ENCODE measurements around the gene GNG12.

GNG12 gene

DNA sequence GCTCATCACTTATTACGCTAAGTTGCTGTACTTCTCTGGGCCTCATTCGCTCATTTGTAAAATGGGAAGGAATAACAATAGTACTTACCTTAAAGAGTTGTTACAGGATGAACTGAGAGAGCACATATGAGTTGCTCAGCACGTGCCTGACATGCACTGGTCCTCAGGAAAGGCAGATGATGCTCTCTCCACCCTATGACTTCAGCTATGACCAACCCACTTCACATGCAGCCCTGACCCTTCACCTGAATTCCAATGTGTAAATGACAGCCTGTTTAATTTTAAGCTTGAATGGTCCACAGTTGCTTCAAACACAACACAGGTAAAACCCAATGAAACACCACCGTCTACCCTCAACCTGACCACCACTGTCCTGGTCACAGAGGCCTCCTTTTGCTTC, 115.4 kb downstream of the GNG12 start:
- no peak for DNase-seq
- intact Hi-C loops (cut with DNase I), result no loop called here

DNA sequence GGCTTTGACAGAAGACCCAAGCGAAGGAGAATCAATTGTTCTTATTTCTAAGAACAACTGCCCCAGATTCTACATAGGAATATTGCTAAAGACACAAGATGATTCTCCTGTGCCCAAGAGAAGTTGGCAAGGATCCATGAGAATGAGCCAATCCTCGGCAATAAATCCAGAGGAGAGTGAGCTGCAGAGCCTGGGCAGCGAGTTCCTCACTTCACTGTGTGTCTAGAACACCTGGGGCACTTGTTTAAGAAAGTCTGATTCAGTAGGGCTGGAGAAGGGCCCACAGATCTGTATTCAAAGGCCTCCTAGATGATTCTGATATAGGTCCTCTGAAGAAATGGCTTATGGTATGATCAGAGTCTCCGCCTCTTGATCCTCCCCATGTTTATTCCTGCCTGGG, 116.5 kb downstream of the GNG12 start:
- no peak for DNase-seq
- intact Hi-C loops (cut with DNase I), result no loop called here

DNA sequence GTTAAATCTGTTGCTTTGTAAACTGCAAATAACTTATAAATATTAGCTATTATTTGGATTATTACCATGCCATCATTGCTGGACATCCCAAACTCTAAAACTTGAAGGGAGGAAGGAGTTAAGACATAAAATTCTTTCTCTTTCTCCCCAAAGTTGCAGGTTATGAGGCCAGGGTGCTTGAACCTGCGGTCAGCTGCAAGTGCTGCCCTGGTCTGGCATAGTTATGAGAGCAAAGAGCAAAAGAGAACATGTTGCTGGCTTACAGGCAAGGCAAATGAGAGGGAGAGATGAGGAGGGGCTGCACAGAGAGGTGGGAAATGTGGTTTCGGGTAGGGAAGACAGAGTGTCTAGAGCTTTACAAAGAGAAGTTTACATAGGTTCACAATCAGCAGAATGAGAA, 117.4 kb downstream of the GNG12 start:
- no peak for DNase-seq
- intact Hi-C loops (cut with DNase I), result no loop called here

DNA sequence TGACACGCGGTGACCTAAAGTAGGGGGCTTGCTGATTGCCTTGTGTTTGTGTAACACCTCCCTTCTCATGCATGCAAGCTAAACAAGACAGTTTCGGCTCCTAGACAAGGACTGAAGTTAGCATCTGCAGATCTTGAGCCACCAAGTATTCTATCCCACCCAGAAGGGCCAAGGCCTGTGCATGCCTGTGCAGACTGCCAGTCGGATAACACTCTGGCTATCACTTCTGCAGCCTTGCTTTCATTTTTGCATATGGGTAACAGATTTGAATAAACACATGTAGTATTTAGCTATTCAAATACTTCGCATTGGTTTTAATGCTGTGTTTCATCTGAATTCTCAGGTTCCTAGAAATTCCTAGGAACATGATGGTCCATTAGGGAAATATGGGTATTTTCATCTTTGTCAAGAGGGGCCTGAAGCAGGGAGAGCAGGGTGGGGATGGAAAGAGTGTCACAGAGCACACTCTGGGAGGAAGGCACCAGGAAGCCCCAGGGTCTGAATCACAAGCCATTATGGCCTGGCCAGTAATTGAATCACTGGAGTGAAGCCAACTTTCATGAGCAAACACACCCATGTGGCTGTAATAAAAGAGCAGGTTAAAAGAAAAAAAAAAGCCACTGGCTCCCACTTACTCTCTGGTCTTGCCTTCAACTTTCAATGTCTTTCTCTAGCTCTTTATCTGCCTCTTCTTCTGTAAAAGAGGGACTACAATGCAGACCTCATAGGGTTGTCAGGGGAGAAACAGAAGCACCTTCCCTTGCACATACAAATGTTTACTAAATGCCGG, 120.0 kb downstream of the GNG12 start:
- intact Hi-C loops (cut with DNase I), result no loop called here
- no peak for DNase-seq

DNA sequence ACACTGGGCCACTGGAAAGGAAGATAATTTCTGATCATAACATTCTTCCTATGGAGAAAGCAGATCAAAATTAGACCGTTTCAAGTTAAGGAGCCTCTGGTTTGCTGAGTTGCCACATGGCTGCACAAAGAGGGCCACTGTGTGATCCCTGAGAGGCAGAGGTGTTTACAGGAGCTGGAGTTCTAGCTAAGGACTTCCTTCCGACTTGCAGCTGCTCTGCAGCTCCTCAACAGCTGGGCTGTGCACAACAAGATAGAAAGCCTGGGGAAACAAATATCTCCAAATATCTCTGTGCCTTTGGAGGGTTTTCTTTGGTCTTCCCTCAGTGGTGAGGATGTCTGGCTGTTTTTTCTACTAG, 121.4 kb downstream of the GNG12 start:
- DNase-seq, result no peak
- intact Hi-C loops (cut with DNase I), result no loop called here

DNA sequence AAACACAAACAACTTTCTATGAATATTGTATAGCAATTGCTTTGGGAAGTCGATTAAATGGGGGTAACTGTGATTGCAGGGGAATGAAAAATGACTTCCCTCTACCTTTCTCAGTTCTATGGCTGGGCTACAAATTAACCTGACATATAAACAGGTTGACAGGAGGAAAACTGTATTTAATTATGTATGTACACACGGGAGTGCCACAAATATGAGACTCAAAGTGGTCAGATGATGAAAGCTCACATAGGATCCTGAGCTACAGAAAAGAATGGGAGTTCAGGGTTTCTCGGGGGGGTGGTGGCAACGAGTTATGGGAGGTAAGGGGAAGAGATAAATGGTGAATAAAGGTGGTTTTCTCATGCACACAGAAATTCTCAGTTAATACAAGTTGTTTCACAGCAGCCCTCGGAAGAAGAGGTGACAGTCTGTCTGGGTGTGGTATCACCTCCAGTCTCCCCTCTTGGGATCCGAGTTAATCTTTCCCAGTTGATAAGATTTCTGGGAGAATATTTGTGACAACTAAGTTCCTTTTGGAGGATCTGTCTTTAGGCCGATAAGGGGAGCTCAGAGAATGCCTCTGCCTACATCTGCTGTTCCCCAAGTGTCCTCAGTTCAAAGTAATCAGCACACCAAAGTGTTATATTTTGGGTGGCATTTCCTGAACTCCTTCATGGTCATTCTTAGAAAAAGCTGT, 122.0 kb downstream of the GNG12 start:
- no peak for DNase-seq
- intact Hi-C loops (cut with DNase I), result no loop called here

DNA sequence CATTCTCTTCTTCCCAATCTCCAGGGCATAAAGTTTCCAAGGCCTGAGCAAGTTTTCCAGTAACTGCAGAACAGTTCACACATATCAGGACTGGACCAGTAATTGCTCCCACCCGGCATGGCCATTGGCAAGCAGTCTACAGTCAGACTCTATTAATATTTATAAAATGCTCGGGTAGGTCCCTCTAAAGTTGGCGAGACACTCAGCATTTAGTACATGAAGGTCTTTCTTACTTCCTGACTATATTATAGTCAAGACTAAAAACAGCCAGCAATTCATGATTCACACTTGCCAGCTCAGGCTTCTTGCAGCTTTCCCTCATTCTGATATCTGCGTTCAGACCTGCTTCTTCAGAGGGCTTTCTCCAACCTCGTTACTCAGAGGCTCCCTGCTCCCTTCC, 122.8 kb downstream of the GNG12 start:
- intact Hi-C loops (cut with DNase I), result no loop called here
- no peak for DNase-seq

DNA sequence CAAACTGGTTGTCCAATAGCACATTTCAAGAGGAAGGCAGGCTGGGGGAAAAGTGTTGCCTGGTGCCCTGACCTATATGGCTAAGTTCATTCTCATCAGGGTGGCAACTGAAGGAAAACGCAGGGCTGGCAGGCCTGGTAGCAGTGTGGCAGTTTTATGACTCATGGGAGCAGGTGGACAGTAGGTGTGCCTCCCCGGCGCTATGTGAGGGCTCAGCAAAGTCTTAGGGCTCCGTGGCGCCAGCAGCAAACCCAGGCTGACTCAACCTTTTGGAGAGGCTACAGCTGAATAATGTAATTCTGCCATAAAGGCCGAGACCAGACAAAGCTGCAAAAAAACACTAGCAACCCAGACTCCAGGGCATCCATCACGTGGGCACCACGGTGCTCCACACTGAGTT, 124.7 kb downstream of the GNG12 start:
- no peak for DNase-seq
- intact Hi-C loops (cut with DNase I), result no loop called here

DNA sequence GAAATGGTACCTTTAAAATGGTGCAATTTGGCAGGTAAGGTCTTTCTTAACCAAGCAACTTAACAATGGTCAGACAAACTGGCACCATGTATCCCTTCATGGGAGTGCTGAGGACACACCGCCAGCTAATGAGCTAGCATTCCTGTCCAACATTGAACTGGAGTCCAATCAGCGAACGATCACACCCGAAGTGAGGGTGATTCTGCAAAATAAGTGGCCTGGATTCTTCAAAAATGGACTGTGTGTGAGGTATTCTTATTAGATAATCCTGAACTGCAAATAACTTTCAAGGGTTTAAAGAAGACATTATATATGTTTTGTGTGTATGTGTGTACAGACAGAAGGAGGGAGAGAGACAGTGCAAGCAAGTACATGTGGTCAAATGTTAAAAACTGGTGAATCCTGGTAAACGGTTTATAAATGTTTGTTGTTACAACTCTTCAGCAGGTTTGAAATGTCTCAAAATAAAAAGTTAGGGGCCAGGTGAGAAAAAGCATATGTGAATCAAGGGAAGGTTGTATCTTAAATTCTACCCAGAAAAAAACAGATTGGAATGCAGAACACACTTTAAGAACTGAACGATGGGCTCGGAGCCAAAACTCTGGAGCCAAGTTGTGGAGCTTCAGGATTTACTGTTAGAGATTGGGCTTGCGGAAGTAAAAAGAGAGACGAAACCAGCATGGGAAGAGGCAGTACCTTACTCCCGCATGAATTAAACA, 127.4 kb downstream of the GNG12 start:
- intact Hi-C loops (cut with DNase I), result no loop called here
- no peak for DNase-seq

DNA sequence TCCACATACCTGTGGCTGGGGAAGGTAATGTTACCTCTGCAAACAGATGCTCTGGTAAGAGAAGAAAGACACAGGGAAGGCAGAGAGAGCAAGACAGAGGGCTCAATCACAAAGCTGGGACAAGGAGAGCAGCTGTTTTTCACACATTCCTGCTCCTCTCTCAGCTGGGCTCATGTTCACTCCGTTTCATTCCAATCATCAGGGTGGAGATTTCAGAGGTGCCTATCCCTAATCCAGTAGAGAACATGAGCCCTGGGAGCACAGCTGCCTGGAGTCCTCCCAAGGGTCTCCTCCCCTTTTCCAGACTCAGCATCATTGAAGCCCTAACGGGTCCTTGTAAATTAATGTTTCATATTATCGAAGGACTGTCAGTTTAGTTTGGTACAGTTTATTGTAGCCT, 128.9 kb downstream of the GNG12 start:
- no peak for DNase-seq
- intact Hi-C loops (cut with DNase I), result no loop called here

DNA sequence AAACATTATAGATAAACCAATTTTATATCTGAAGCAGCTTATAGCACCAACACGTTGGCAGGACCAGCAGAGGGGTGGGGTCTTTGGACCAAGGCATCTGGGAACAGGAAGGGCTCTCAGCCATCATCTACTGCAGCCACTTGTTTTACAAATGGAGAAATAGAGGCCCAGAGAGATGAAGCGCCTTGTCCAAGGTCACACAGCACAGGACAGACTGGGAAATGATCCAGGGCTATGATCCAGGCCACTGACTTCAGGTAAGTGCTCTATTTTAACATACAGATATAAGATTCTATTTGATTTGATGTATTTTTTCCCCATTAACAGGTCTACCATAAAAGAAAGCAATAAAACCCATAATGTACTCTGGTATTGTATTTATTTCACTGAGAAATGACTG, 131.4 kb downstream of the GNG12 start:
- DNase-seq, result no peak
- intact Hi-C loops (cut with DNase I), result no loop called here

DNA sequence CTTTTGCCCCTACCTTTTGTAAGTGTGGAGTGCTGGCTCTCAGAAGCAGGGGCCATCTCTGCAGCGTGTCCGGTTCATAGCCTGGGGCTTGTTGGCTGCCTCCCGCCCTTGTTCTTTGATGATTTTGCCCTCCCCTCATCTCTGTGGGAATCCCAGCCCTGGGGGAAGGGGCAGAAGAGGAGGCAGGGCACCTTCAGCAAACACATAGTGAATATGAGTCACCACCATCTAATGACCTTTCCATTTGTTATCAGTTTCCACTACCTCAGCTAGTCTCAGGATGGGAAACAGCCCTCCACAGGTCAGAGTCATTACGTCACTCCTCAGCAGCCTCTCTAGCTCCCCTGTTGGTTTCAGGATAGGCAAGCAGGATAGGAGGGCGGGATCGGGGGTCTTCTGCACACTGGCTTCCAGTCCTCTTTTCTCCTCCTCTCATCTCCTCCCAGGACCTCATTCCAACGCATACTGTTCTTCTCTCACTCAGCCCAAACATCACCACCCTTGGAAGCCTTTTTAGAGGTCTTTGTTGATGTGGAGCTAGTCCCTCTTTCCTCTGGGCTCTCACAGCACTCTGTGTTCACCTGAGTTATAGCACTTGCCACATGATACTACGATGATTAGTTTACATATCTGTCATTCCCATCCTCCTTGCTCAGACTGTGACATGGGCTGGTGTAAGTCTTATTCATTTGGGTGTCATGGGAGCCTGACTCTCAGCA, 132.4 kb downstream of the GNG12 start:
- intact Hi-C loops (cut with DNase I), result no loop called here
- DNase-seq, result no peak

DNA sequence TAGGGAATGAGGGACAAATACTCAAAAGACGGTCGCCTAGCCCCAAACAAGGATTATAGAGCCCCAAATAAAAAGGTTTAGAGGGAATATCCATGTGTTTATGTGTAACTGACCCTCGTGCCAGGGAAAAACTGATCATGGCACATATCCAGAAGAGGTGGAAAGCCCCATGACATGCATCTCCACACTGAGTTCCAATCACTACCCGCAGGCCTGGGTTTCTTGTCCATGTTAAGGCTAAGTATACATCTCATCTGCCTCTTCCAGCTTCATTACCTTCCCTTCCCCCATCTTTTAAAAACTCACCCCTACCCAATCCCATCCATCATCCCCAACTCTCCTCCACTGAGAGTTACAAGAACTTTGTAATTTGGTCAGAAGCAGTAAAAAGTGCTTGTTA, 133.0 kb downstream of the GNG12 start:
- DNase-seq, result no peak
- intact Hi-C loops (cut with DNase I), result no loop called here

DNA sequence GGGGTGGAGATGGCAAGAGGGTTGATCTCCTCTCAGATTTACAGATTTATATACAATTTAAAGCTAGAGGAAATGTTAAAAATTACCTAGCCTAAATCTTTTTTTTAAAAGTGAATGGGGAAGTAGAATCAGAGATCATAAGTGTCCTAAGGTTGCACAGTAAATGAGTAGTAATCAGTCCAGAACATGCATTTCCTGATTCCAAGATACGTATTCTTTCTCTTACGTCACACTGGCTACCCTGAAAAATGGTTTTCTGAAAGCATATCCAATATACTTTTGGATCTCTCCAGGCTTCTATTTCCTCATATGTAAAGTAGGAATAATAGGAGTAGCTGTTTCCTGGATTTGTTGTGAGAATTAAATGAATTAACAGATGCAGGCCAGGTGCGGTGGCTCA, 136.6 kb downstream of the GNG12 start:
- intact Hi-C loops (cut with DNase I), result no loop called here
- DNase-seq, result no peak

DNA sequence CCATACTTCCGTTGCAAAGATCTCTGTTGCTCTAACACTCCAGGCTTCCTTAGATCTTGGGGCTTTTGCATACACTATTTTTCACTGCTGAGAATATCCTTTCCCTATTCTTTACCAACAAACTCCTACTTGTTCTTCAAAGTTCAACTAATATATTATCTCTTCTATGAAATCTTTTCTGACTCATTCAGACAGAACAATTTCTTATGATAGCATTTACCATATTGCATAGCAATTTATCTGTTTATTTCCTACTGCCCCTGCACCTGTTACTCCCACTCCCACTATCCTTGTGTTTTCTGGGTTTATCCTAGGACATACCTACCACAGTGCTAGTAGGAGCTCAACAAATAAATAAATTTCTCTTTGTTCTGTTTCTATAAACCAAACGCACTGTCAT, 137.3 kb downstream of the GNG12 start:
- intact Hi-C loops (cut with DNase I), result no loop called here

DNA sequence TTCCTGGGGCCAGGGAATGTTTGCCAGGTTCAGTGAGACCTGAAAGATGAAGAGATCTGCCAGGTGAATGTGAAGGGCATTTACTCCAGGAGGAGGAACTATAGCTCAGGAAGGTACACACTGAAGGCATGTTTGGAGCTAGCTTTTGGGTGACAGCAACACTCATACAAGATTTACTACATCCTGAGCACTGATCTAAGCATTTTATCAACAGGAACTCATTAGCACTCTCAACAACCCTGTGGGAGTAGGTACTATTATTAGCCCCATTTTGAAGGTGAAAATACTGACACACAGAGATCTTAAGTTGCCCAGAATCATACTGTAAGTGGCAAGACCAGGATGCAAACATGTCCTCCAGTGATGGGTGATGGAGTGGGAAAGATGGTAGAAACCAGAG, 141.6 kb downstream of the GNG12 start:
- intact Hi-C loops (cut with DNase I), result no loop called here
- DNase-seq, result no peak

More for the DNA sequence above, 137.3 kb downstream of the GNG12 start:
- no peak for DNase-seq

DNA sequence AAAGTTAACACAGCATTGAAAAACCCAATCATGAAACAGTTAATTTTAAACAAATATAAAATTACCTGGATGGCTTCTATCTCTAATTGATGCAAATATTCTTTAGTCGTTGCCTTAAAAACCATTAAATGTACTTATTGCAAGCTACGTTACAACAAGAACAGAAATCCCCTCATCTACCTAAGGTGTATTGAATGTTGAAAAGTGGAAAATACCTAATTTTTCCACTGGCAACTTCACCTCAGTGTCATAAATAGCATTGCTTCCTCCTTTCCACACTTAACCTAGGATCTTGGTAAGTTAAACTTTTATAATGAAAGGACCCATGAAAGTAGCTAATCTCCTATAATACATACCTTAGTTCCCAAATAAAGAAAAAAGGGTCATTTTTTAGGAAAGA, 142.9 kb downstream of the GNG12 start:
- no peak for DNase-seq
- intact Hi-C loops (cut with DNase I), result no loop called here

DNA sequence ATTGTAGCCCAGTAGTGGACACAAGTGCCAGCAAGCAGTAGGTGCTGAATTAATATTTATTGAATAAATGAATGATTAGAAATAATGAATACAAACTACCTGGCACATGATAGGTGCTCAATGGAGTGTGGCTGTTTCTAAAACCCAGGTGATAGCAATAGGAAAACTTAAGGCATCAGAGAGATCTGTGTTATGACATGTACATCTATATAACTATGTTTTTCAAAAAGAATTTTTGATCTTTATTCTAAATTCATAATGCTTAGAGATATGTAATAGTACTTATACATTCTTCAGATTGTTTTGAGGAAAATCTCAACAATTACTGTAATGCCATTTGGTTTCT, 143.3 kb downstream of the GNG12 start:
- no peak for DNase-seq
- intact Hi-C loops (cut with DNase I), result no loop called here

DNA sequence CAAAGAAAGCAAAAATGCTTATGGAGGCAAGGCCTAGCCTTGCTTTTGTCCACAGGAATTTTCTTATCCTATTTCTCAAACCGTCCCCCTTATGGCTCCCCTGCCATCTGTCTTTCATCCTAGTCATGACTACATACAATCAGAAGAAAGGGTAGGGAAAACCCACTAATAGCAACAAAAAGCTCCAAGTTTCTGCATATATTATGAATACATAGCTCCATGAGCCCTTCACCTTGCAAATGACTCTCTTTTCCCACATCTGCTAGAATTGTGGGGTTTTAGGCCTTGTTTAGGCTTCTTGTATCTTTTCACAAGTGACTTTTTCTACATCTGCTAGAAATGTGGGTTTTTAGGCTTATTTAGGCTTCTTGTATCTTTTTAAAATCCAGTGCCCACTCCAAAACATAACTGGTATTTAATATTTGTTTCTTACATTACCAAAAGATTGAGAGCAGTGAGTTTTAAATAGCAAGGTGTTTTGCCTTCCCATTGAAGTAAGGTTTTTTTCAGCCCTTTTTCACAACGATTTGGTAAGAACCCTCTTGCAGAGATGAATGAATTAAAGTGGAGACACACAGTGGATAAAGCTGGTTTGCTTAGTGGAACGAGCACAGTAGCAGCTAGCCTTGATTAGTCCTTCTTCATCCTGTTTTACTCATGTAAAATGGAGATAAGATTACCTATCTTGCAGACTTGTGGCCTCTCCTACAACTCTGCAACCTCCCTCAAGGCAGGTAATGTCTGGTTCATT, 143.8 kb downstream of the GNG12 start:
- intact Hi-C loops (cut with DNase I), result loop anchor here (5.0 kb wide), 1 partner anchor 157 kb away; no protein-coding TSS in a partner anchor
- no peak for DNase-seq

DNA sequence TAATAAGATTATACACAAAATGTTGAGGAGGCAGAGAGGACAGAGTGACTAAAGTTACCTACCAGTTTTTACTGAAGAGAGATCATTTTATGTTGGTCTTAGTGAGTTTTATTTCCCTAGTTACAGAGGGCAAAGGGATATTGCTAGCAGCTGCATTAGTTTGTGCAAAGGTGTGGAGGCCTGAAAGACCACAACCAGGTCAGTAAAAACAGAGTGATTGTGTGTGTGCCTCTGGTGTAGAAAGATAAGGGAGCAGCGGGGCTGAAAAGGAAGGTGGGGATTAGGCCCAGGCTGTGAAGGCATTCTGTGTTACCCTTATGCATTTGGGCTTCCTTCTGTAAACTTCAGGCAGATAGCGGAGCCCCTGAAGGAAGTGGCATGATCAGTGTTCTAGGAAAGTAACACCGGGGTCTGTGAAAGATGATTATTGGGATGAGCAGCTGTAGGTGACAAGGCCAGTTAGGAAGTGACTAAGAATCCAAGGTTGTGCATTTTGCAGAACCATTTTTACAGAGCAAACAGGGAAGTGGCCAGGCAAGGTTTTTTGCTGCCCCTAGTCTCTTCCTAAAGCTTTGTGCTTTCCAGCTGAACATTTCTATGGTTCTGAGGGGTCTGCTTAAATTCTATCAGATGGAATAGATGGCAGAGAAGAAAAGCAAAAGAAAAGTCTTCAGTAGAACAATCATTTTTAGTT, 144.6 kb downstream of the GNG12 start:
- DNase-seq, result no peak
- intact Hi-C loops (cut with DNase I), result loop anchor here (5.0 kb wide), 1 partner anchor 156 kb away; no protein-coding TSS in a partner anchor
